Fibroblast of the aortic adventitia (primary cell): ENCODE data around the gene MON2. TPM values are rescaled to one million over a fixed set of nuclear protein-coding genes. Genes with fewer than 3 reads are reported as not detected.

Source experiments
- DNase-seq: peaks from one replicate; pipeline ENCODE4 v3.0.0-alpha.2; 2010; ENCODE audit warnings: low read depth
- H3K4me3 ChIP-seq: 2 replicates; pipeline ENCODE4 v1.5.1; 2011; ENCODE audit warnings: low read depth, mild to moderate bottlenecking, control low read depth, low read length, moderate library complexity
- CTCF ChIP-seq: IDR thresholded peaks from 2 replicates; pipeline ENCODE4 v1.5.1; 2011; ENCODE audit warnings: mild to moderate bottlenecking, low read length, control low read depth, inconsistent platforms; ENCODE audit not compliant: insufficient read depth
- total RNA-seq: library from RNA; depleted of rRNA; stranded (reverse); fragments of >200 nt; gene quantifications from 2 replicates; pipeline ENCODE4 v1.2.3, GENCODE V29; 2012; ENCODE audit warnings: low replicate concordance

Gene MON2
- total RNA-seq, 1 donor: 66.1 TPM

DNA sequence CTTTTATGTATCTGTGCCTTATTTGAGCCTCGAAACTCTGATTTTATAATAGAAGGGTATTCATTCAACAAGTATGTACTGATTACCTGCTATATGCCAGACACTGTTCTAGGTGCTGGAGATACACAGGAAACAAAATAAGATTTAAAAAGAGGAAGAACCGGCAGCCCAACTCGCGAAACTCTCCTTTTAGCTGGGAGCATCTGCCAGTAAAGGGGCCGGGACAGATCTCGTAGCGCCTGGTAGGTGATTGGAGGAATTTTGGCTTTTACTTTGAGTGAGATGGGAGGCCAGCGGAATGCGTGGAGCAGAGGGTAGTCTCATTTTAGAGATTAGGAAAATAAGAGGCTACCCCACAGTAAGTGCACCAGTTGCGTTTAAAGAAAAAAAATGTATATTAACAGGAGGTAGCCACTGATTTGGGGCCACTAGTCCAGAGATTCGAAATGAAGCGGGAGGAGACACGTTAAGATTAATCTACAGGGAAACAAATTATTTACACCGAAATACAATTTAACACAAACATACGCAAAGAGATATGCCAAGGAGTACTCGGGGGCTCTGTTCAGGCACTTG is 520 bp upstream of the MON2 start:
- no peak for TF ChIP-seq CTCF
- peak overlapping the region; percentile 99 for H3K4me3 ChIP-seq
- DNase-seq: peak; percentile 46

- DNase-seq: peak; percentile 18
- peak overlapping the region; percentile 99 for H3K4me3 ChIP-seq
- TF ChIP-seq CTCF: no peak
These were observed 1.8 kb downstream of the MON2 start for GRCh38 chr12:62468397-62468796.

DNA sequence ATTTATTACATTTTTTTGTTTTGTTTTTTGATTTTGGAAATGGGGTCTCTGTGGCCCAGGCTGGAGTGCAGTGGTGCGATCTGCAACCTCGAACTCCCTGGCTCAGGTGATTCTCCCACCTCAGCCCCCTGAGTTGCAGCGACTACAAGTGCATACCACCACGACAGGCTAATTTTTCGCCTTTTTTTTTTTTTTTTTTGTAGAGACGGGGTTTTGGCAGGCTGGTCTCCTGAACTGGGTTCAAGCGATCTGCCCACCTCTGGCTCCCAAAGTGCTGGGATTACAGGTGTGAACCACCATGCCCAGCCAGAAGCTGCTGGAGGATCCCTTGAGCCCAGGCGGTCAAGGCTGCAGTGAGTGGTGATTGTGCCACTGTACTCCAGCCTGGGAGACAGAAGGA is 2.3 kb downstream of the MON2 start:
- no peak for DNase-seq
- TF ChIP-seq CTCF: no peak
- peak overlapping the region; percentile 58 for H3K4me3 ChIP-seq

DNA sequence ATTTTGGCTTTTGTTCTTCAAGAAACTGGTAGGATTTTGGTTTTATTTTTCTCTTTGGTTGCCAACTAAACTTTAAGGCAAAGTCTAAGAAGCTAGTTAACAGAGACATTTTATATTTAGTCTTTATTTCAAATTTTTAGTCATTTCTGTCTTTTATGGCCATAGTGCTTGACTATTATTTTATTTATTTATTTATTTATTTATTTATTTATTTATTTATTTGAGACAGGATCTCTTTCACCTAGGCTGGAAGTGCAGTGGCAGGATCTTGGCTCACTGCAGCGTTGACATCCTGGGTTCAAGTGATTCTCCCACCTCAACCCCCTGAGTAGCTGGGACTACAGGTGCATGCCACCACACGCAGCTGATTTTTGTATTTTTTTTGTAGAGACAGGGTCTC is 3.1 kb downstream of the MON2 start:
- H3K4me3 ChIP-seq: peak overlapping the region; percentile 28
- TF ChIP-seq CTCF: no peak
- no peak for DNase-seq

DNA sequence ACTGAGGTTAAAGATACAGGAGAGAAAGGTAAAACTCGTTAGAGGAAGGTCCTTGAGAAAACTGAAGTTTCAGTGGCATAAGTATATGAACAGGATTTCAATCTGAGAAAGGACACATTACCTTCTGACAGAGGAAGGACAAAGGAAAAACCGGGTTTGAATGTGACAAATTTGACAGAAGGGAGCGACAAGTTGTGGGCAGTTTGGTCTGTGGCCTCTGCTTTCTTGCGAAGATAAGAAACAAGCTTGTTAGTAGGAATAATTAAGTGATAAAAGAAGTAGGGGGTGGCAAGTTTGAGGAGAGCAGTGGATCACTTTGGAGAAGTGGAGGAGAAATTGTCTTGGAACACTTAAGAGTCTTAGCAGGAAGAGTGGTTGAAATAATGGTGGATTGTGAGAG is 5.1 kb downstream of the MON2 start:
- H3K4me3 ChIP-seq: no peak overlapping the region
- DNase-seq: no peak
- no peak for TF ChIP-seq CTCF

DNA sequence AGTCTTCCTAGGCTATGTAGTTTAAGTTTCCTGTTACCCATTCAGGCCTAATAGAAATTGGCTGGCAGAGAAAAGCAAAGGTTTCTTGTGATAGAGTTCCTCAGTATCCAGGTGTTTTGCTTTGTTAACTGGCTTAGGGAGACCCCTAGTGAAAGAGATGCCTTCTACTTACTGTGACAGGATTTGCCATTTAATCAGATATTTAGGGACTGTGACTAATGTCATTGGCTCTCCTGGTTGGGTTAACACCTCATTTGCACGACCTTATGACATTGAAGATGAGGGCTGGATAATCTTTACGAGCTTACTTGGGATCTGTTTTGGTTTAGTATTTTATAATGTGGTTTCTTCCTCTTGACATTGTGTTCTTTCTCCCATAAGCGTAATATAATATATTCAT is 5.8 kb downstream of the MON2 start:
- no peak for TF ChIP-seq CTCF
- no peak overlapping the region for H3K4me3 ChIP-seq
- DNase-seq: no peak
